OCI-LY1 (cell line): ENCODE data around the gene SEMA5A.

Experiments used
- H2AFZ ChIP-seq: fragments of 200-600 bp; sonication (generic), shearing (Covaris generic); 2 replicates; pipeline ENCODE4 v1.6.0; 2014; ENCODE audit warnings: antibody characterized with exemption, mild to moderate bottlenecking, low read length
- H3F3A ChIP-seq: fragments of 200-600 bp; sonication (generic), shearing (Covaris generic); 2 replicates; pipeline ENCODE4 v1.6.0; 2014; ENCODE audit warnings: mild to moderate bottlenecking, antibody characterized with exemption, low read length, moderate library complexity; ENCODE audit not compliant: insufficient read depth
- H3K27ac ChIP-seq: fragments of 200-600 bp; sonication (generic); 2 replicates; pipeline ENCODE4 v1.5.1; 2014; ENCODE audit warnings: low read length, mixed run types, mild to moderate bottlenecking, low read depth; ENCODE audit not compliant: poor library complexity, severe bottlenecking
- H3K27me3 ChIP-seq: fragments of 200-600 bp; sonication (generic); 2 replicates; pipeline ENCODE4 v1.6.0; 2014; ENCODE audit warnings: antibody characterized with exemption, mild to moderate bottlenecking, low read length, moderate library complexity; ENCODE audit not compliant: insufficient read depth
- H3K36me3 ChIP-seq: fragments of 200-600 bp; sonication (generic); 2 replicates; pipeline ENCODE4 v1.6.1; 2014; ENCODE audit warnings: mild to moderate bottlenecking, antibody characterized with exemption, low read length, moderate library complexity, mixed read lengths; ENCODE audit not compliant: insufficient read depth
- H3K4me1 ChIP-seq: fragments of 200-600 bp; sonication (generic); 2 replicates; pipeline ENCODE4 v1.5.1; 2014; ENCODE audit warnings: mild to moderate bottlenecking, low read length, moderate library complexity; ENCODE audit not compliant: insufficient read depth, severe bottlenecking
- H3K4me2 ChIP-seq: fragments of 200-600 bp; sonication (generic), shearing (Covaris generic); 2 replicates; pipeline ENCODE4 v1.6.1; 2014; ENCODE audit warnings: low read length
- H3K4me3 ChIP-seq: fragments of 200-600 bp; sonication (generic); 2 replicates; pipeline ENCODE4 v1.5.1; 2014; ENCODE audit warnings: low read length, low read depth, mild to moderate bottlenecking, mixed read lengths; ENCODE audit not compliant: poor library complexity, severe bottlenecking
- H3K79me2 ChIP-seq: fragments of 200-600 bp; shearing (Covaris generic); 2 replicates; pipeline ENCODE4 v1.6.1; 2016; ENCODE audit warnings: mixed run types, low read length, mixed read lengths; ENCODE audit not compliant: insufficient read depth
- H3K9ac ChIP-seq: fragments of 200-600 bp; sonication (generic), shearing (Covaris generic); 2 replicates; pipeline ENCODE4 v1.6.1; 2014; ENCODE audit warnings: mild to moderate bottlenecking, low read length, mixed read lengths
- H3K9me2 ChIP-seq: fragments of 200-600 bp; sonication (generic), shearing (Covaris generic); 2 replicates; pipeline ENCODE4 v1.6.1; 2014; ENCODE audit warnings: low read depth, mild to moderate bottlenecking, low read length, mixed read lengths
- H3K9me3 ChIP-seq: fragments of 200-600 bp; shearing (Covaris generic); 2 replicates; pipeline ENCODE4 v1.6.1; 2014; ENCODE audit warnings: low read length, mixed read lengths
- H4K20me1 ChIP-seq: fragments of 200-600 bp; sonication (generic), shearing (Covaris generic); 2 replicates; pipeline ENCODE4 v1.6.0; 2016; ENCODE audit warnings: mild to moderate bottlenecking, low read length; ENCODE audit not compliant: insufficient read depth
- EZH2 ChIP-seq: fragments of 200-600 bp; sonication (generic), shearing (Covaris generic); IDR thresholded peaks from 2 replicates; pipeline ENCODE4 v1.8.0; 2017; ENCODE audit warnings: borderline replicate concordance, mixed run types, mild to moderate bottlenecking, antibody characterized with exemption, low read length, moderate library complexity, mixed read lengths
- TF ChIP-seq, protein P1 (sequence below): fragments of 200-600 bp; sonication (generic), shearing (Covaris generic); IDR thresholded peaks from 2 replicates; pipeline ENCODE4 v1.5.1; 2017; ENCODE audit warnings: mild to moderate bottlenecking, antibody characterized with exemption, low read length, moderate library complexity, mixed read lengths

The SEMA5A gene

DNA sequence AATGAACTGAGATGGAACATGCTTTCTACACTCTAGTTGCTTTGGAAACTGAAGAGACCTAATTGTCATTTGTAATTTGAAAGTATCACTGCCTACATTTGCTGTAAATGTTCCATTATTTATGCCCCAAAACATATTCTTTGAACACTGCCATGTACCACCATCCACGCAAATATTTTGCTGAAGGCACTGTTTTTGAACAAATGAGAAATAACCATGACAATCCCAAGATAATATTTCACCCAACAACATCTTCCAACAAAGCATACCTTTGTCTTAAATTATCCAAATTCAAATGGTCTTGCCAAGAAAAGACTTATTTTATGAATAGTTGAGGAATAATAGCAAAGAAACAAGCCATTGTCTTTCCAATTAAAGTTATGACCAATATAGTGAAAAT lies 356.2 kb downstream of the SEMA5A start:
- no peak overlapping the region for H3K9ac ChIP-seq
- no peaks in the 10 kb centered on the region for H3K36me3 ChIP-seq
- H3F3A ChIP-seq: no peaks in the 10 kb centered on the region
- no peak overlapping the region for H3K4me2 ChIP-seq
- no peaks in the 10 kb centered on the region for H3K79me2 ChIP-seq
- H3K4me1 ChIP-seq: no peaks in the 10 kb centered on the region
- H3K27me3 ChIP-seq: no peaks in the 10 kb centered on the region; the same call in 1 of the 2 replicates
- no peak overlapping the region for H2AFZ ChIP-seq
- H3K9me3 ChIP-seq: no peaks in the 10 kb centered on the region
- H3K27ac ChIP-seq: no peak overlapping the region
- no peaks in the 10 kb centered on the region for H3K9me2 ChIP-seq
- H3K4me3 ChIP-seq: no peak overlapping the region
- no peak for TF ChIP-seq EZH2
- TF ChIP-seq, protein P1, sequence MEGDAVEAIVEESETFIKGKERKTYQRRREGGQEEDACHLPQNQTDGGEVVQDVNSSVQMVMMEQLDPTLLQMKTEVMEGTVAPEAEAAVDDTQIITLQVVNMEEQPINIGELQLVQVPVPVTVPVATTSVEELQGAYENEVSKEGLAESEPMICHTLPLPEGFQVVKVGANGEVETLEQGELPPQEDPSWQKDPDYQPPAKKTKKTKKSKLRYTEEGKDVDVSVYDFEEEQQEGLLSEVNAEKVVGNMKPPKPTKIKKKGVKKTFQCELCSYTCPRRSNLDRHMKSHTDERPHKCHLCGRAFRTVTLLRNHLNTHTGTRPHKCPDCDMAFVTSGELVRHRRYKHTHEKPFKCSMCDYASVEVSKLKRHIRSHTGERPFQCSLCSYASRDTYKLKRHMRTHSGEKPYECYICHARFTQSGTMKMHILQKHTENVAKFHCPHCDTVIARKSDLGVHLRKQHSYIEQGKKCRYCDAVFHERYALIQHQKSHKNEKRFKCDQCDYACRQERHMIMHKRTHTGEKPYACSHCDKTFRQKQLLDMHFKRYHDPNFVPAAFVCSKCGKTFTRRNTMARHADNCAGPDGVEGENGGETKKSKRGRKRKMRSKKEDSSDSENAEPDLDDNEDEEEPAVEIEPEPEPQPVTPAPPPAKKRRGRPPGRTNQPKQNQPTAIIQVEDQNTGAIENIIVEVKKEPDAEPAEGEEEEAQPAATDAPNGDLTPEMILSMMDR: no peak
- no peaks in the 10 kb centered on the region for H4K20me1 ChIP-seq

DNA sequence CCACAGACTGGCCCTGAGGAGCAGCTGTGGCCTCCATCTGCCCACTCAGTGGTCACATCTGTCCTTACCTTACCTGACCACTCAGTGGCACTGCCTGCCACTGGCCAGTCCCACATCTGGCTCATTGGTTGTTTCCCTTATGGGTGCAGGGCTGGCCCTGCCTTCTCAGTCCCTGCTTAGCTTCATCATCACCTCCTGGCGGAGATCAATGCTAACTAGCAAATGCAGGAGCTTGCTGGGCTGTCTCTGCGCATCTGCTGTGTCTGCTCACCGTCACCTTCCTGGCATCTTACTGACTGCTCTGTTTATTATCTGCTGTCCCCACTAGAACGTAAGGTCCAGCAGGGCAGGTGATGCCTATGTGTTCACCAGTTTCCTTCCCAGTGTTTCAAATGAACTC lies 356.9 kb downstream of the SEMA5A start:
- H2AFZ ChIP-seq: no peak overlapping the region

DNA sequence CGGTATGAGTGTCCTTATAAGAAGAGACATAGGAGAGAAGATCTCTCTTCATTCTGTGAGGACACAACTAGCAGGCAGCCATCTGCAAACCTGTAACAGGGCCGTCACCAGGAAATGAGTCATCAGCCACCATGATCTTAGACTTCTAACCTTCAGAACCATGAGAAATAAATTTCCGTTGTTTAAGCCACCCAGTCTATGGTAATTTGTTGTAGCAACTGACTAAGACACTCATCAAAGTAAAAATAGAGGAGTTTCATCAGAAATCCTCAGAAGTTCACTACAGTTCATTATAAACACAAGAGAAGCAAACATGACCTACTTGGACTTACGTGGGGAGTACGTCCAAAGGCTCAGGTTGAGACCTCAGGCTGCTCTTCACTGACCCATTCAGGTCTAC lies 357.7 kb downstream of the SEMA5A start:
- no peaks in the 10 kb centered on the region; the same call in 1 of the 2 replicates for H3K27me3 ChIP-seq
- H4K20me1 ChIP-seq: no peaks in the 10 kb centered on the region
- TF ChIP-seq, protein P1: no peak
- TF ChIP-seq EZH2: no peak
- no peak overlapping the region for H3K4me3 ChIP-seq
- H2AFZ ChIP-seq: no peak overlapping the region
- no peak overlapping the region for H3K9ac ChIP-seq
- H3K36me3 ChIP-seq: no peaks in the 10 kb centered on the region
- no peaks in the 10 kb centered on the region for H3K79me2 ChIP-seq
- H3K9me2 ChIP-seq: no peaks in the 10 kb centered on the region
- no peaks in the 10 kb centered on the region for H3F3A ChIP-seq
- no peak overlapping the region for H3K27ac ChIP-seq
- no peak overlapping the region for H3K4me2 ChIP-seq
- no peaks in the 10 kb centered on the region for H3K9me3 ChIP-seq
- no peaks in the 10 kb centered on the region for H3K4me1 ChIP-seq

More for the DNA sequence above, 356.9 kb downstream of the SEMA5A start:
- H3K4me2 ChIP-seq: no peak overlapping the region
- H3K4me1 ChIP-seq: no peaks in the 10 kb centered on the region
- TF ChIP-seq, protein P1: no peak
- no peak for TF ChIP-seq EZH2
- H3K27ac ChIP-seq: no peak overlapping the region
- no peaks in the 10 kb centered on the region for H3K36me3 ChIP-seq
- no peaks in the 10 kb centered on the region for H3K79me2 ChIP-seq
- H4K20me1 ChIP-seq: no peaks in the 10 kb centered on the region
- no peak overlapping the region for H3K9ac ChIP-seq
- H3K27me3 ChIP-seq: no peaks in the 10 kb centered on the region; the same call in 1 of the 2 replicates
- H3K9me2 ChIP-seq: no peaks in the 10 kb centered on the region
- no peaks in the 10 kb centered on the region for H3K9me3 ChIP-seq
- H3K4me3 ChIP-seq: no peak overlapping the region
- H3F3A ChIP-seq: no peaks in the 10 kb centered on the region
